OCI-LY7 (cell line): ENCODE data around the gene TUBA1C. TPM values are rescaled to one million over a fixed set of nuclear protein-coding genes. Genes with fewer than 3 reads are reported as not detected.

ENCODE experiments used
- BruUV-seq: library from RNA; stranded (reverse); fragments of 400-500 nt; replicated peaks from 2 replicates; lab custom pipeline; 2021; lab: Mats Ljungman, UMichigan
- CTCF ChIA-PET: fragments of 300-600 bp; sonication (Branson Sonifier 250); formaldehyde crosslinking; loops from one replicate; lab custom pipeline; 2022; ENCODE audit warnings: antibody characterized with exemption; ENCODE audit not compliant: unreplicated experiment; lab: Charles Lee
- POLR2A ChIA-PET: fragments of 300-600 bp; sonication (Branson Sonifier 250); formaldehyde crosslinking; loops from one replicate; lab custom pipeline; 2022; ENCODE audit warnings: antibody characterized with exemption; lab: Charles Lee
- DNase-seq: peaks from one replicate; pipeline ENCODE4 v3.0.0-alpha.2; 2015; ENCODE audit warnings: low spot score
- H2AFZ ChIP-seq: fragments of 200-600 bp; sonication (generic), shearing (Covaris generic); 2 replicates; pipeline ENCODE4 v1.6.1; 2014; ENCODE audit warnings: mild to moderate bottlenecking, antibody characterized with exemption, low read length, moderate library complexity
- H3K27ac ChIP-seq: fragments of 200-600 bp; sonication (generic); 2 replicates; pipeline ENCODE4 v1.5.1; 2014; ENCODE audit warnings: mixed run types, low read depth, mild to moderate bottlenecking, moderate library complexity, low read length, inconsistent platforms; ENCODE audit not compliant: poor library complexity, severe bottlenecking
- H3K36me3 ChIP-seq: fragments of 200-600 bp; sonication (generic); 2 replicates; pipeline ENCODE4 v1.6.1; 2014; ENCODE audit warnings: mild to moderate bottlenecking, antibody characterized with exemption, low read length, moderate library complexity, mixed read lengths; ENCODE audit not compliant: insufficient read depth
- H3K4me1 ChIP-seq: fragments of 200-600 bp; sonication (generic); 2 replicates; pipeline ENCODE4 v1.5.1; 2014; ENCODE audit warnings: mild to moderate bottlenecking, low read length; ENCODE audit not compliant: insufficient read depth, poor library complexity, severe bottlenecking
- H3K4me2 ChIP-seq: fragments of 200-600 bp; sonication (generic); 2 replicates; pipeline ENCODE4 v1.6.1; 2014; ENCODE audit warnings: mild to moderate bottlenecking, low read length
- H3K4me3 ChIP-seq: fragments of 200-600 bp; sonication (generic); 2 replicates; pipeline ENCODE4 v1.5.1; 2014; ENCODE audit warnings: mild to moderate bottlenecking, low read depth, low read length; ENCODE audit not compliant: poor library complexity, severe bottlenecking
- H3K79me2 ChIP-seq: fragments of 200-600 bp; sonication (generic); 2 replicates; pipeline ENCODE4 v1.6.1; 2016; ENCODE audit warnings: low read depth, mild to moderate bottlenecking, low read length, moderate library complexity, mixed read lengths; ENCODE audit not compliant: insufficient read depth
- H3K9me2 ChIP-seq: fragments of 200-600 bp; sonication (generic); 2 replicates; pipeline ENCODE4 v1.6.1; 2016; ENCODE audit warnings: mild to moderate bottlenecking, low read length, mixed read lengths; ENCODE audit not compliant: insufficient read depth
- H3K9me3 ChIP-seq: fragments of 200-600 bp; sonication (generic); 2 replicates; pipeline ENCODE4 v1.6.1; 2014; ENCODE audit warnings: mild to moderate bottlenecking, mixed run types, low read length, mixed read lengths
- H4K20me1 ChIP-seq: fragments of 200-600 bp; sonication (generic); 2 replicates; pipeline ENCODE4 v1.6.1; 2014; ENCODE audit warnings: mild to moderate bottlenecking, antibody characterized with exemption, low read length, moderate library complexity, mixed read lengths; ENCODE audit not compliant: insufficient read depth
- CTCF ChIP-seq: fragments of 200-600 bp; sonication (generic); conservative IDR thresholded peaks from 2 replicates; pipeline ENCODE4 v1.5.1; 2014; ENCODE audit warnings: mild to moderate bottlenecking, antibody characterized with exemption, low read length, moderate library complexity, mixed read lengths
- EZH2phosphoT487 ChIP-seq: fragments of 200-600 bp; sonication (generic); IDR thresholded peaks from 2 replicates; pipeline ENCODE4 v1.6.1; 2018; ENCODE audit warnings: low read depth, borderline replicate concordance, mild to moderate bottlenecking, mixed run types, antibody characterized with exemption, low read length, moderate library complexity, mixed read lengths
- intact Hi-C: fragments of 100-400 bp; cut with micrococcal nuclease; formaldehyde crosslinking; loops from one replicate; pipeline ENCODE4 v1.10.0; 2022; ENCODE audit not compliant: unreplicated experiment
- total RNA-seq, 2 experiments: library from RNA; depleted of rRNA in 1 of 2; stranded (reverse); fragments of >200 nt in 1 of 2; shearing (Covaris generic) in 1 of 2; gene quantifications; 2 replicates each; pipeline ENCODE4 v1.2.3, GENCODE V29; 2014 to 2022

TUBA1C gene
- total RNA-seq, 2 experiments from 2014 or later, result 276 to 291 TPM

- no peaks in the 10 kb centered on the region for H3K79me2 ChIP-seq
- H3K9me2 ChIP-seq, result no peaks in the 10 kb centered on the region
- TF ChIP-seq CTCF (no peak), EZH2phosphoT487 (no peak)
- H3K4me2 ChIP-seq, result no peak overlapping the region
- no peak overlapping the region for H2AFZ ChIP-seq
- intact Hi-C loops, result no loop called here
- DNase-seq, result no peak
- no peak overlapping the region for H3K4me3 ChIP-seq
- H4K20me1 ChIP-seq, result no peaks in the 10 kb centered on the region
- H3K9me3 ChIP-seq, result no peaks in the 10 kb centered on the region
- H3K4me1 ChIP-seq, result peaks cover 8% of the 10 kb centered on the region
- POLR2A ChIA-PET, result interaction anchor here (0.6 to 1.2 kb wide), 3 partner anchors 26 to 127 kb away, joined by 3 to 5 read pairs (median 5); partner anchors contain the start of gene TROAP
- no peak overlapping the region for H3K27ac ChIP-seq
- no TSS peak for BruUV-seq
- no peaks in the 10 kb centered on the region for H3K36me3 ChIP-seq
- CTCF ChIA-PET, result no interaction called here
These were observed 32.8 kb downstream of the TUBA1C start for GRCh38 chr12:49297695-49298060.

- intact Hi-C loops, result no loop called here
- Histone ChIP-seq H3K79me2 (no peaks in the 10 kb centered on the region), H3K9me3 (no peaks in the 10 kb centered on the region), H2AFZ (no peak overlapping the region), H4K20me1 (no peaks in the 10 kb centered on the region), H3K9me2 (no peaks in the 10 kb centered on the region), H3K4me3 (no peak overlapping the region), H3K36me3 (no peaks in the 10 kb centered on the region), H3K4me1 (peaks cover 8% of the 10 kb centered on the region), H3K27ac (no peak overlapping the region), H3K4me2 (no peak overlapping the region)
- TF ChIP-seq CTCF (peak; percentile 33; the same call in 1 of the 2 replicates), EZH2phosphoT487 (no peak)
- ChIA-PET POLR2A (no interaction called here), CTCF (no interaction called here)
- no TSS peak for BruUV-seq
- DNase-seq, result no peak
These were observed 33.3 kb downstream of the TUBA1C start for GRCh38 chr12:49298160-49298559.

DNA sequence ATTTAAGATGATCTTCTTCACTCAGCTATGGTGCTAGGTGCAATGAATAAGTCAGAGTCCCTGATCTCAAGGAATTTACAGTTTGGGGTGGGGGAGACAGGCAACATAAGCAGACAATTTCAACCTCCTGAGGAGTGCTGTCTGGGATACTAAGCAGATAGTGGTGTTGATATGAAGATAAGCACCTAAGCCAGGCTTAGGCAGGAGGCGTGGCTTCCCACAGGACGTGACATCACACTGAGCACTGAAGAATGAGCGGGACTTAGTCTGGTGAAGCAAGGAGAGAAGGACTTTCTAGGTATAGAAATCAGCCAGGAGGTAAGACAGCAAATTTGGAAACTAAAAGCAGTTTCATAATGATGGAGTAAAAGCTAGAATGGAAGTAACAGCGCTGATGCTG lies 36.9 kb downstream of the TUBA1C start:
- no peaks in the 10 kb centered on the region for H3K9me3 ChIP-seq
- H3K9me2 ChIP-seq, result no peaks in the 10 kb centered on the region
- TF ChIP-seq EZH2phosphoT487, result no peak
- TF ChIP-seq CTCF, result no peak
- H3K27ac ChIP-seq, result no peak overlapping the region
- ChIA-PET CTCF (no interaction called here), POLR2A (interaction anchor here (0.6 kb wide), 1 partner anchor 323 kb away, joined by 7 read pairs; no protein-coding TSS in a partner anchor)
- no TSS peak for BruUV-seq
- H3K36me3 ChIP-seq, result no peaks in the 10 kb centered on the region
- DNase-seq, result no peak
- peaks cover 5% of the 10 kb centered on the region for H3K4me1 ChIP-seq
- no peaks in the 10 kb centered on the region for H4K20me1 ChIP-seq
- H3K79me2 ChIP-seq, result no peaks in the 10 kb centered on the region
- H3K4me3 ChIP-seq, result no peak overlapping the region
- H3K4me2 ChIP-seq, result no peak overlapping the region
- no peak overlapping the region for H2AFZ ChIP-seq
- intact Hi-C loops, result no loop called here
